ENCODE data around the gene BRPF1.

GRCh38 chr3:9712415-9712814, 19.1 kb upstream of the BRPF1 start:
- TF ChIP-seq CTCF (conservative IDR thresholded peaks at IDR 0.05 in 1 of 2, IDR thresholded peaks at IDR 0.05 in 1 of 2; ENCODE audit: low read depth in 1 of 2, low read length in 2 of 2) (no peak), EZH2 (IDR thresholded peaks at IDR 0.05; ENCODE audit: low read length, missing control alignments) (no peak)
